GM19397 (cell line): ENCODE data around the gene RPL38.

ENCODE experiments used
- ATAC-seq: cut with Tn5 transposase; IDR thresholded peaks from one replicate; pipeline ENCODE4 v1.9.1; 2021; ENCODE audit warnings: mild to moderate bottlenecking, moderate library complexity; ENCODE audit not compliant: unreplicated experiment

RPL38 gene

GRCh38 chr17:74223901-74224300 lies 20.4 kb downstream of the RPL38 start:
- no peak for ATAC-seq

- no peak for ATAC-seq
These were observed 21.7 kb downstream of the RPL38 start for GRCh38 chr17:74224959-74225725.

GRCh38 chr17:74226252-74226651 lies 22.8 kb downstream of the RPL38 start:
- no peak for ATAC-seq

GRCh38 chr17:74227271-74228080 lies 24.0 kb downstream of the RPL38 start:
- no peak for ATAC-seq

DNA sequence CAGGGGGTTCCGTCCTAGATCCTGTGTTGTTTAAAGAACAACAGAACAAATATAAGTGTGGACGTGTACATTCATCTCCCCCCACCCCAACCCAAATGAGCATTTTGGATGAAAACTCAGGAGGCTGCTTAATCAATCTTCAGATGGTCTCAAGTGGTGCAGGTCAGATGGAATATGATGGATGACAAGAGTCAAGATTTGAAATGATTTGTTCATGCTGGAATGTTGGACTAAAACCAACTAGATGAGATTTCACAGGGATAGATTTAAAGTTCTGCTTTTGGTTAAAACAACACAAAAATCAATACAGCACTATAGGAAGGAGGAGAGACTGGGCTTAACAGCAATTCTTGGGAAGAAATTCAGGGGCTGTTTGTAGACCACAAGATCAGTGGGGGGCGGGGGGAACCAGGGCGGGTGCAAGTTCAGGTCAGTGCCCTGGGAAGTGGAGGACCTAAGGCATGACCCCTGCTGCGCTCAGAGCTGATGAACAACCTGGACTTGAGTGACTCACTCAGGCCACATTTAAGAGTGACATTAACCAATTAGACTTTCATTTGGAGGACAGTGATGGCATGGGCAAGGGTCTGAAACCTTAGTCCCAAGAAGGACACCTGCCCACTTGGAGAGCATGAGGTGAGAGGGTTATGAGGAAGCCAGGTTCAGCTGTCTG lies 25.0 kb downstream of the RPL38 start:
- no peak for ATAC-seq

- no peak for ATAC-seq
These were observed 27.4 kb downstream of the RPL38 start for GRCh38 chr17:74230896-74231295.

- ATAC-seq: no peak
These were observed 28.7 kb downstream of the RPL38 start for GRCh38 chr17:74231928-74232907.

GRCh38 chr17:74233937-74234336 lies 30.5 kb downstream of the RPL38 start:
- no peak for ATAC-seq

DNA sequence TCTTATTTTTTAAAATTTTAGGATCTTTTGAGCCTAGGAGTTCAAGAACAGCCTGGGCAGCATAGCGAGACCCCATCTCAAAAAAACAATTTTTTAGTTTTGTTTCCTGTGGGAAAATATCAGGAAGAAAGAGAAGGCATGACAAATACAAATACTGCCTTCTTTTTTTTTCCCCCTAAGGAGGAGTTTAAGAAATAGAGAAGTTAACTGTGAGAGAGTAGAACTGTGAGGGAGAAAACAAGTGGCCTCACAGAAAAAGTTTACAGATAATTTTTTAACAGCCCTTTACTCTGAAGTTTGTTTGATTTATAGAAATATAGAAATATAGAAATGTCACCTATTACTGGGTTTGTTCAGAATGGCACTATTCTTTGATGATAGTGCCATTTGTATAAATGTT lies 31.0 kb downstream of the RPL38 start:
- no peak for ATAC-seq

GRCh38 chr17:74235040-74235581 lies 31.6 kb downstream of the RPL38 start:
- ATAC-seq: no peak

DNA sequence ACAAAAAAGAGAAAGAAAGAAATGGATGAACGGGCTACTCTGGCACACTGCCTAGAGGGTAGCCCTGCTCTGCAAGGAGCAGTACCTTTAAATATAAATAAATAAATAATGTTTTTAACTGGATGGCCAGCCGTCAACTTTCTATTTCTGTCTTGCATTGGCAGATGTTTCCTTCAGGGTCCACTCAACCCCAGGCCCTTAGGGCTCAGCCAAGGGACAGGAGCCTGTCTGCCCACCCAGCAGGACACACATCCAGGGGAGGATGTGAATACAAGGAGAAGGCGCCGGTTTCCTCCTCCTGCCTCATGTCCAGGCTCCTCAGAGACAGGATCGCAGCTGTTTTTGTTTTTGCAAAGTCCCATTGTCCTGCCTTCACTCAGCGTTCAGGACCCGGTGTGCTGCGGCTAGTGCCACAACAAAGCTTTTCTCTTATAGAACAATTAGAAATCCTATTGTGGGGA lies 32.5 kb downstream of the RPL38 start:
- ATAC-seq: no peak

DNA sequence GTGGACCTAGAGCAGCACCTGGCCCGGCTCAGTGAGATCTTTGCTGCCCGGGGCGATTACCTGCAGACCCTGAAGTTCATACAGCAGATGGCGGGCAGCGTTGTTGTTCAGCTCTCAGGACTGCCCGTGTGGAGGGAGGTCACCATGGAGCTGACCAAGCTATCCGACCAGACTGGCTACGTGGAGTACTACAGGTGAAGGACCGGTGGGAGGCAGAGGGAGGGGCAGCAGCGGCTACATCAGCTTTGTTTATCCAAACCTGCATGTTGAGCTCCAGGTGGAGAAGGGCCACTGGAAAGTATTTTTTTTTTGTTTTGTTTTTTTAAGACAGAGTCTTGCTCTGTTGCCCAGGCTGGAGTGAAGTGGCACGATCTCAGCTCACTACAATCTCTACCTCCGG lies 33.8 kb downstream of the RPL38 start:
- no peak for ATAC-seq

- no peak for ATAC-seq
These were observed 35.7 kb downstream of the RPL38 start for GRCh38 chr17:74239172-74239571.

- ATAC-seq: no peak
These were observed 37.2 kb downstream of the RPL38 start for GRCh38 chr17:74240618-74241205.

- ATAC-seq: no peak
These were observed 38.0 kb downstream of the RPL38 start for GRCh38 chr17:74241431-74241830.

GRCh38 chr17:74241847-74242246 lies 38.4 kb downstream of the RPL38 start:
- ATAC-seq: no peak

DNA sequence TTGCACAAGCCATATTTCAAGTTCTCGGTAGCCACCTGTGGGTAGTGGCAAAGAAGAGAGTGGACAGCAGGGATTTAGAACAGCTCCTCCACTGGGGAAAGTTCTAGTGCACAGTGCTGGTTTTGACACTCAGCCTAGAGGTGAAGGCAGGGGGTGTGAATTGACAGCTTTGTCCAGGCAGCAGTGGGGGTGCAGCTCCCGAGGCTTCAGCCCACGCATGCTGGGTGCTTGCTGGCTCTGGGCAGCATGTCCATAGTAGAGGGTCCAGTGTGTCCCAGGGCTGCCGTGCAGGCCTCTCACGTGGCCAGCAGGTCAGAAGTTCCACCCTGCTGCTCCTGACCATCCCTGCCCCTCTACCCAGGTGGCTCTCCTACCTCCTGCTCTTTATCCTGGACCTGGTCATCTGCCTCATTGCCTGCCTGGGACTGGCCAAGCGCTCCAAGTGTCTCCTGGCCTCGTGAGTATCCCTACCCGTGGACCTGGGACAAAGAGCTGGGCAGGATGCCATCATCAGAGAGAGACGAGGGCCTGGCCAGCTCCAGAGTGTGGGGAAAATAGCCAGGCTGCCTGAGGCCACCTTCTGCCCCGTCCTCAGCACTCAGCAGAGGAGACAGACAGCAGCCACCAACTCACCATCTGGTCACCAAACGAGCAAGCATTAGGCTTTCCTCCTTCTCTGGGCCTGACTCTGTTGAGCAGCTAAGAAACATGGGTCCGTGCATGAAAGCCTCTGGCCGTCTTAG lies 39.7 kb downstream of the RPL38 start:
- no peak for ATAC-seq

GRCh38 chr17:74244128-74244527 lies 40.6 kb downstream of the RPL38 start:
- ATAC-seq: no peak

- no peak for ATAC-seq
These were observed 41.1 kb downstream of the RPL38 start for GRCh38 chr17:74244548-74244947.
